GM12875 (cell line): ENCODE measurements around the gene UBE2J2.

Source experiments
- H3K4me3 ChIP-seq: one replicate; pipeline ENCODE4 v1.5.1; 2011; ENCODE audit warnings: low read depth, low read length, control low read depth
- TF ChIP-seq, protein P1 (sequence below): IDR thresholded peaks from 2 replicates; pipeline ENCODE4 v1.5.1; 2011; ENCODE audit warnings: low read depth, mild to moderate bottlenecking, control low read depth, inconsistent platforms, low read length, moderate library complexity, borderline replicate concordance; ENCODE audit not compliant: insufficient read depth

The UBE2J2 gene

DNA sequence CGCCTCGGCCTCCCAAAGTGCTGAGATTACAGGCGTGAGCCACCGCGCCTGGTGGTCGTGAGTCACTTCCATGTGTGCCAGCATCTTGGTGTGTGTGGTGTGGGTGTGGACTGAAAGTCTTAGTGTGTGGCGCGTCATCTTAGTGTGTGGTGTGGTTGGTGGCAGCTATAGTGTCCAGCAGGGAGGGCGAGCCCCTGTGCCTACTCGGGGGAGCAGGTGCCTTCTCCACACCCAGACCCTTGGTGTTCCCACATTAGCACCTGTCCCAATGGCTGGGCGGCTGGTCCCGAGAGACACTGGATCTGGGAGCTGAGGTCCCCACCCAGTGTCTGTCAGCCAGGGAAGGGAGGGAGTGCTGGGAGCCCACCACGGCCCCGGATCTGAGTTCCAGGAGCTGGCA is 9.3 kb upstream of the UBE2J2 start:
- H3K4me3 ChIP-seq: no peak overlapping the region
- TF ChIP-seq, protein P1, sequence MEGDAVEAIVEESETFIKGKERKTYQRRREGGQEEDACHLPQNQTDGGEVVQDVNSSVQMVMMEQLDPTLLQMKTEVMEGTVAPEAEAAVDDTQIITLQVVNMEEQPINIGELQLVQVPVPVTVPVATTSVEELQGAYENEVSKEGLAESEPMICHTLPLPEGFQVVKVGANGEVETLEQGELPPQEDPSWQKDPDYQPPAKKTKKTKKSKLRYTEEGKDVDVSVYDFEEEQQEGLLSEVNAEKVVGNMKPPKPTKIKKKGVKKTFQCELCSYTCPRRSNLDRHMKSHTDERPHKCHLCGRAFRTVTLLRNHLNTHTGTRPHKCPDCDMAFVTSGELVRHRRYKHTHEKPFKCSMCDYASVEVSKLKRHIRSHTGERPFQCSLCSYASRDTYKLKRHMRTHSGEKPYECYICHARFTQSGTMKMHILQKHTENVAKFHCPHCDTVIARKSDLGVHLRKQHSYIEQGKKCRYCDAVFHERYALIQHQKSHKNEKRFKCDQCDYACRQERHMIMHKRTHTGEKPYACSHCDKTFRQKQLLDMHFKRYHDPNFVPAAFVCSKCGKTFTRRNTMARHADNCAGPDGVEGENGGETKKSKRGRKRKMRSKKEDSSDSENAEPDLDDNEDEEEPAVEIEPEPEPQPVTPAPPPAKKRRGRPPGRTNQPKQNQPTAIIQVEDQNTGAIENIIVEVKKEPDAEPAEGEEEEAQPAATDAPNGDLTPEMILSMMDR: no peak

DNA sequence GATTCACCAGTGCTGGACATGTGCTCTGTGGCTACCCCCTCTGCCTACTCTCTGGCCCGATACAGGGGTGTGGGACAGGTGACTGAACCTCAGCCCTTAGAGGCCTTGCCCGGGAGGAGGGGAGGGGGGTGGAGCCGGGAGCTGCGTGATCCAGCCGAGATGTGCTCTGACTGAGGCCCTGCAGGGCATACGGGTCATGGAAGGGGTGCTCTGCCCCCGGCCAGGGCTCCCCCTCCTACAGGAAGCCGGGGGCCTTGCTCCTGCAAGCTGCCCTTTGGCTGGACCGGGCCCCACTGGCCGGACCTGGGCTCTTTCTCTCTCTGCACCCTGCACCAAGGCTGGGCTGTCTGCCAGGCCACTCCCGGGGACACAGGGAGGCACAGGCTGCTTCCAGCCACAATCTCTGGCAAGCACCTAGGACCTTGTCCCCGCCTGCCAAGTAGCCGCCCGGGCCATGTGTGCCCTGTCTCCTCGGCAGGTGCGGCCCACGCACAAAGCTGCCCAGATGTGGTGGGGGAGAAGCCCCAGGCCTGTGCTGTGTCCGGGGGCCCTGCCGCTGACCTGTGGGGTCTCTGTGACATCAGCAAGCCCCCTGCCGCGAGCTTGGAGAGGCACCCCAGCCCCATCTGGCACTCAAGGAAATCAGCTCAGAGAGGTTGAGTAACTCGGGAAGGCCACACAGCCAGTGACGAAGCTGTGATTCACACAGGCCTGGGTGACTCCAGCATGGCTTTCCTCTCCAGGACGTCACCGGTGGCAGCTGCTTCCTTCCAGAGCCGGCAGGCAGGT is 8.1 kb upstream of the UBE2J2 start:
- H3K4me3 ChIP-seq: no peak overlapping the region

DNA sequence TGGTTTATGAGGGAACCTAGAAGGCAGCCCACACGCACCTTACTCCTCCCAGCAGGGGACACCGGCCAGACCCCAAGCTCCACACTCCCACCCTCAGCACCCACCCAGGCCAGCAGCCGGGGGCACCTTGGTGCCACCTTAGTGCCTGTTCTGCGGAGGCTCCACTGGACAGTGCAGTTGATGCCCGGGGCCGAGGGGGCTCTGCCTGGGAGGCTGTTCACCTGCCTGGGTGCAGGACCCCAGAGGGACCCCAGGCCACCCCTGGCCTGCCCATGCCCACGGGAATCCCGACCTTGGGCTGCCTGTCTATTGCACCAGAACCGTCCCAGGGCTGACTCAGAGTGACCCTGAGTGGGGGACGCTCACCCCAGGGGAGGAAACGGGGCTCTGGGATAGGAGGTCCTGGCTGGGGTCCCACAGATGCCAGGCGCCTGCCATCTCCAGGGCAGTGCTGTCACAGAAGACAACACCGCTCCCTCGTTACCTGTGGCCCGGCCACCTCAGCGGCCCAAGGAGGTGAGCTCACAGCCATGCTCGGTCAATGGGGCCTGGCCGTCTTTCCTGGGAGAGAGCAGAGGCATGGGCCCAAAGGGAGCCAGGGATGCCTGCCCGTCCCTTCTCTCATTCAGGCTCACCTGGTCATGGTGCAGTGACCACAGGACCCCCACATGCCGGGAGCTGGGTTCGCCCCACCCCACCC is 7.3 kb upstream of the UBE2J2 start:
- no peak overlapping the region for H3K4me3 ChIP-seq
- TF ChIP-seq, protein P1: no peak

More for the DNA sequence above, 8.1 kb upstream of the UBE2J2 start:
- TF ChIP-seq, protein P1: no peak

DNA sequence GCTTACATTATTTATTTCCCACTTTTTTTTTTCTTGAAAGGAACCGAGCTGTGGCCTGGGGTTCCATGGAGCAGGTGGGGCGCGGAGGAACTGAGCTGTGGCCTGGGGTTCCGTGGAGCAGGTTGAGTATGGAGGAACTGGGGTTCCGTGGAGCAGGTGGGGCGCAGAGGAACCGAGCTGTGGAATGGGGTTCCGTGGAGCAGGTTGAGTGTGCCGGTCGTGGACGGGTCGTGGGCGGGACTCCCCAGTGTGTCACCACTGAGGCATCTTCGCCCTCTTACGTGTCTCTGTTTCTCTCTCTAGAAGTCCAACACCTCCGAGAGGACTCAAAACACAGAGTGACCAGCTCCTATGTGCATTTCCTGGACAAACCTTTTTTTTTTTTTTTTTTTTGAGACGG is 5.4 kb upstream of the UBE2J2 start:
- H3K4me3 ChIP-seq: no peak overlapping the region
- TF ChIP-seq, protein P1: no peak

DNA sequence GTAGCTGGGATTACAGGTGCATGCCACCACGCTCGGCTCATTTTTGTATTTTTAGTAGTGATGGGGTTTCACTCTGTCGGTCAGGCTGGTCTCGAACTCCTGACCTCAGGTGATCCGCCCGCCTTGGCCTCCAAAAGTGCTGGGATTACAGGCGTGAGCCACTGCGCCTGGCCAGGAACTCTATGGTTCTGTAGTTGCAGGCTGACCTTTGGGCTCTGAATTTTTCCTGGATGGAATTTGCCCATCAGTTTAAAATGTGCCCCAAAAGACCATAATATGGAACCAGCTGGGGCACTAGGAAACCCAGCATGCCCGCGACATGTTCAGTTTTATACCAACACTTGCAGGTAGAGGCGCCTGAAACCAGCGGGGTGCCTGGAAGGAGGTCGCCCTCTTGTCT is 5.0 kb upstream of the UBE2J2 start:
- H3K4me3 ChIP-seq: no peak overlapping the region
- TF ChIP-seq, protein P1: no peak

DNA sequence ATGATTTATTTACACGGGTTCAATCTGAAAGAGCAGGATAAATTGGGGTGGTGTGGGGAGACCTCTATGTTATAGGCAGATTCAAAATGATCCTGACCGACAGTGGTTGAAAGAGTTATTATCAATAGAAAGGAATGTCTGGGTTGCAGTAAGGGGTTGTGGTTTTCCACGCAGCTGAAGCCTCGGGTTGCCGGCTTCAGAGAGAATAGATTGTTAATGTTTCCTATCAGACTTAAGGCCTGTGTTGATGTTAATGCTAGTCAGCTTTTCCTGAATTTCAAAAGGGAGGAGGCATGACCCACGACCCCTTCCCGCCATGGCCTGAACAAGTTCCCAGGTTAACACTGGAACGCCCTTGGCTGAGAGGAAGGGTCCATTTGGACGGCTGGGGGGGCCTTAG is 2.2 kb upstream of the UBE2J2 start:
- H3K4me3 ChIP-seq: no peak overlapping the region
- TF ChIP-seq, protein P1: no peak

DNA sequence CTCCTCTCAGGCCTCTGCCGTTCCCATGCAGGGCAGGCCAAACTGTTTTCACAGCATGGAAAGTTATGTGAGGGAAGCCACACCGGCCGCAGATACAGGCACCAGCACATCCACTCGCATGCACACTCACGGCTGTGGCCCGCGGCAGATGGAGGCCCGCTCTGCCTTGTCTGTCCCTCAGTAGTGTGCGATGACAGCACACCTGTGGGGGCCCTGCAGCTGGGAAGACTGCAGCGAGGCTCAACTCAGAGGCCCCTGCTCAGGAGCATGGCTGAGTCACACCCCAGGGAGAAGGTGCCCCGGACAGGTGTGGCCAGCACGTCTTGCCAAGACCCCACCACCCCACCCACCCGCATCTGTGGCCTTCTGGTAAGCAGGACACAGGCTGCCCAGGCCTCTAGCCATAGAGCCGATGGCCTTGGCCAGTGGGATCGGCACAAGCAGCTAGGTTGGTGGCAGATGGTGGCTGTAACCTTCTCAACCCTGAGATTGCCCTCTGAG is 1.3 kb upstream of the UBE2J2 start:
- TF ChIP-seq, protein P1: no peak
- no peak overlapping the region for H3K4me3 ChIP-seq
